ENCODE results near the gene HHLA2. TPM values are rescaled to one million over a fixed set of nuclear protein-coding genes. Genes with fewer than 3 reads are reported as not detected.

Gene HHLA2
- total RNA-seq, 1 donor from 2014 or later: not detected

- peaks cover 1% of the 10 kb centered on the region for H3K36me3 Mint-ChIP-seq (ENCODE audit: insufficient read depth)
- peaks cover 2% of the 10 kb centered on the region for H3K9me3 Mint-ChIP-seq (ENCODE audit: low read depth)
- peaks cover 14% of the 10 kb centered on the region for H3K4me1 Mint-ChIP-seq (ENCODE audit: low read depth)
- DNase-seq (ENCODE audit: low spot score, unreplicated experiment): no peak
- no peak overlapping the region for H3K27ac Mint-ChIP-seq
- H3K27me3 Mint-ChIP-seq: no peaks in the 10 kb centered on the region
- H3K4me3 Mint-ChIP-seq (ENCODE audit: low read depth): no peak overlapping the region
- TF ChIP-seq CTCF (IDR thresholded peaks at IDR 0.05; ENCODE audit: unreplicated experiment): no peak
Measured at GRCh38 chr3:108409800-108410178, 113.4 kb downstream of the HHLA2 start.

GRCh38 chr3:108410531-108410984 is 114.2 kb downstream of the HHLA2 start:
- no peak for TF ChIP-seq CTCF (IDR thresholded peaks at IDR 0.05; ENCODE audit: unreplicated experiment)

GRCh38 chr3:108412121-108412750 is 115.9 kb downstream of the HHLA2 start:
- no peaks in the 10 kb centered on the region for H3K27me3 Mint-ChIP-seq

More at GRCh38 chr3:108410531-108410984, 114.2 kb downstream of the HHLA2 start:
- Mint-ChIP-seq H3K4me3 (ENCODE audit: low read depth) (no peak overlapping the region), H3K4me1 (ENCODE audit: low read depth) (peaks cover 14% of the 10 kb centered on the region), H3K9me3 (ENCODE audit: low read depth) (peaks cover 2% of the 10 kb centered on the region), H3K27me3 (no peaks in the 10 kb centered on the region), H3K27ac (no peak overlapping the region), H3K36me3 (ENCODE audit: insufficient read depth) (peaks cover 1% of the 10 kb centered on the region)
- DNase-seq (ENCODE audit: low spot score, unreplicated experiment): no peak

GRCh38 chr3:108414007-108414406 is 117.7 kb downstream of the HHLA2 start:
- peaks cover 1% of the 10 kb centered on the region for H3K36me3 Mint-ChIP-seq (ENCODE audit: insufficient read depth)
- H3K27ac Mint-ChIP-seq: no peak overlapping the region
- H3K27me3 Mint-ChIP-seq: no peaks in the 10 kb centered on the region
- peaks cover 9% of the 10 kb centered on the region for H3K4me1 Mint-ChIP-seq (ENCODE audit: low read depth)
- no peak for DNase-seq (ENCODE audit: low spot score, unreplicated experiment)
- TF ChIP-seq CTCF (IDR thresholded peaks at IDR 0.05; ENCODE audit: unreplicated experiment): no peak
- H3K4me3 Mint-ChIP-seq (ENCODE audit: low read depth): no peak overlapping the region
- peaks cover 2% of the 10 kb centered on the region for H3K9me3 Mint-ChIP-seq (ENCODE audit: low read depth)

More at GRCh38 chr3:108412121-108412750, 115.9 kb downstream of the HHLA2 start:
- DNase-seq (ENCODE audit: low spot score, unreplicated experiment): no peak
- Mint-ChIP-seq H3K9me3 (ENCODE audit: low read depth) (peaks cover 2% of the 10 kb centered on the region), H3K36me3 (ENCODE audit: insufficient read depth) (peaks cover 1% of the 10 kb centered on the region), H3K4me1 (ENCODE audit: low read depth) (peaks cover 13% of the 10 kb centered on the region), H3K27ac (no peak overlapping the region), H3K4me3 (ENCODE audit: low read depth) (no peak overlapping the region)
- TF ChIP-seq CTCF (IDR thresholded peaks at IDR 0.05; ENCODE audit: unreplicated experiment): no peak

GRCh38 chr3:108415661-108416060 is 119.3 kb downstream of the HHLA2 start:
- no peak overlapping the region for H3K27ac Mint-ChIP-seq
- no peak overlapping the region for H3K4me3 Mint-ChIP-seq (ENCODE audit: low read depth)
- H3K36me3 Mint-ChIP-seq (ENCODE audit: insufficient read depth): peaks cover 1% of the 10 kb centered on the region
- peaks cover 2% of the 10 kb centered on the region for H3K9me3 Mint-ChIP-seq (ENCODE audit: low read depth)
- H3K4me1 Mint-ChIP-seq (ENCODE audit: low read depth): peaks cover 9% of the 10 kb centered on the region
- DNase-seq (ENCODE audit: low spot score, unreplicated experiment): no peak
- no peak for TF ChIP-seq CTCF (IDR thresholded peaks at IDR 0.05; ENCODE audit: unreplicated experiment)
- H3K27me3 Mint-ChIP-seq: no peaks in the 10 kb centered on the region
